H1 (cell line): ENCODE measurements around the gene CD248. TPM values are rescaled to one million over a fixed set of nuclear protein-coding genes. Genes with fewer than 3 reads are reported as not detected.

Experiments
- CTCF ChIA-PET: fragments of 300-600 bp; sonication (Branson Sonifier 250); formaldehyde crosslinking; loops from one replicate; lab custom pipeline; 2021; ENCODE audit not compliant: partially characterized antibody; lab: Charles Lee
- POLR2A ChIA-PET: fragments of 300-600 bp; sonication (Branson Sonifier 250); formaldehyde crosslinking; loops from one replicate; lab custom pipeline; 2021; ENCODE audit warnings: inconsistent platforms; ENCODE audit not compliant: partially characterized antibody; lab: Charles Lee
- DNase-seq, 2 experiments: peaks; one replicate each; pipeline versions ENCODE4 v3.0.0 to v3.0.0-alpha.2; 2010 to 2022; ENCODE audit warnings: low spot score in 2 of 2, low read depth in 1 of 2, mixed read lengths in 1 of 2
- FAIRE-seq: peaks from 2 replicates; lab custom pipeline; 2011; peaks lifted over from hg19 to GRCh38; lab: Jason Lieb, UNC
- H2AFZ ChIP-seq: 2 replicates; pipeline ENCODE4 v1.8.1; 2012; ENCODE audit warnings: low read length, inconsistent platforms
- H2AK5ac ChIP-seq: 2 replicates; pipeline ENCODE4 v1.6.1; 2013; ENCODE audit warnings: low read depth, low read length
- H2BK120ac ChIP-seq: replicated peaks from 2 replicates; pipeline ENCODE3; 2013; ENCODE audit warnings: low read depth, low read length, inconsistent platforms
- H2BK12ac ChIP-seq: 2 replicates; pipeline ENCODE4 v1.6.1; 2013; ENCODE audit warnings: low read depth, low read length
- H2BK15ac ChIP-seq: 2 replicates; pipeline ENCODE4 v1.6.1; 2013; ENCODE audit warnings: low read length
- H2BK20ac ChIP-seq: 2 replicates; pipeline ENCODE4 v1.6.1; 2013; ENCODE audit warnings: low read length
- H2BK5ac ChIP-seq: 2 replicates; pipeline ENCODE4 v1.6.1; 2013; ENCODE audit warnings: low read depth, low read length
- H3K14ac ChIP-seq: 2 replicates; pipeline ENCODE4 v1.6.1; 2013; ENCODE audit warnings: inconsistent platforms; ENCODE audit not compliant: insufficient read length
- H3K18ac ChIP-seq: 2 replicates; pipeline ENCODE4 v1.6.1; 2013; ENCODE audit warnings: low read length; ENCODE audit errors: extremely low read depth
- H3K23ac ChIP-seq: 2 replicates; pipeline ENCODE4 v1.6.1; 2013; ENCODE audit warnings: inconsistent platforms; ENCODE audit not compliant: insufficient read length
- H3K23me2 ChIP-seq: 2 replicates; pipeline ENCODE4 v1.6.1; 2013; ENCODE audit warnings: low read depth, low read length
- H3K27ac ChIP-seq: 2 replicates; pipeline ENCODE4 v1.6.1; 2011; ENCODE audit warnings: low read depth, low read length, inconsistent platforms
- H3K27me3 ChIP-seq, 4 experiments: replicated peaks in 1 of 4; 1 replicate in 1 of 4; 2 replicates in 3 of 4; pipeline versions ENCODE4 v1.6.1 to v1.8.1; 2011 to 2013; ENCODE audit warnings: low read length in 3 of 4, mild to moderate bottlenecking in 3 of 4, inconsistent platforms in 2 of 4, mixed read lengths in 2 of 4, moderate library complexity in 1 of 4; ENCODE audit not compliant: control insufficient read depth in 3 of 4, insufficient read depth in 3 of 4; ENCODE audit errors: extremely low read depth in 1 of 4
- H3K36me3 ChIP-seq, 4 experiments: 2 replicates each; pipeline versions ENCODE4 v1.6.1 to v1.8.1; 2011 to 2013; ENCODE audit warnings: mild to moderate bottlenecking in 4 of 4, low read length in 3 of 4, moderate library complexity in 2 of 4, control low read depth in 1 of 4, inconsistent platforms in 1 of 4; ENCODE audit not compliant: insufficient read depth in 4 of 4, control insufficient read depth in 2 of 4
- H3K4ac ChIP-seq: replicated peaks from 2 replicates; pipeline ENCODE3; 2013; ENCODE audit warnings: low read length, low read depth, mixed read lengths, inconsistent platforms; ENCODE audit not compliant: insufficient read length
- H3K4me1 ChIP-seq, 4 experiments: replicated peaks in 1 of 4; 1 replicate in 1 of 4; 2 replicates in 3 of 4; pipeline versions ENCODE4 v1.6.1 to v1.8.1; 2011 to 2013; ENCODE audit warnings: low read length in 3 of 4, inconsistent platforms in 2 of 4, mixed read lengths in 1 of 4; ENCODE audit not compliant: insufficient read depth in 4 of 4, control insufficient read depth in 3 of 4
- H3K4me2 ChIP-seq, 2 experiments: 2 replicates each; pipeline versions ENCODE4 v1.6.1 to v1.8.1; 2011 to 2013; ENCODE audit warnings: low read depth in 2 of 2, low read length in 2 of 2, control low read depth in 1 of 2, inconsistent platforms in 1 of 2, mild to moderate bottlenecking in 1 of 2; ENCODE audit not compliant: insufficient read depth in 1 of 2
- H3K4me3 ChIP-seq, 4 experiments: fragments of 200-600, 300-600 bp in 1 of 4; sonication (generic), shearing (Covaris generic), sonication (Bioruptor Twin) in 1 of 4; 2 replicates each; pipeline versions ENCODE4 v1.5.1 to v1.8.1; 2011 to 2016; ENCODE audit warnings: low read length in 4 of 4, low read depth in 3 of 4, control low read depth in 2 of 4, inconsistent platforms in 2 of 4, mild to moderate bottlenecking in 2 of 4, mixed read lengths in 1 of 4, moderate library complexity in 1 of 4; ENCODE audit not compliant: insufficient read depth in 2 of 4; ENCODE audit errors: extremely low read depth in 1 of 4
- H3K56ac ChIP-seq: replicated peaks from 2 replicates; pipeline ENCODE3; 2013; ENCODE audit warnings: low read depth, mild to moderate bottlenecking, mixed read lengths, low read length, inconsistent platforms; ENCODE audit not compliant: insufficient read length
- H3K79me1 ChIP-seq: 2 replicates; pipeline ENCODE4 v1.6.1; 2013; ENCODE audit warnings: low read depth, low read length, control low read depth
- H3K79me2 ChIP-seq, 2 experiments: 2 replicates each; pipeline versions ENCODE4 v1.6.1 to v1.8.1; 2012 to 2013; ENCODE audit warnings: low read length in 2 of 2, mild to moderate bottlenecking in 2 of 2, inconsistent platforms in 1 of 2; ENCODE audit not compliant: insufficient read depth in 2 of 2, control insufficient read depth in 1 of 2
- H3K9ac ChIP-seq, 4 experiments: replicated peaks in 1 of 4; 1 replicate in 1 of 4; 2 replicates in 3 of 4; pipeline versions ENCODE4 v1.6.1 to v1.8.1; 2011 to 2013; ENCODE audit warnings: low read depth in 3 of 4, low read length in 3 of 4, control low read depth in 2 of 4, mild to moderate bottlenecking in 2 of 4, moderate library complexity in 2 of 4, inconsistent platforms in 1 of 4; ENCODE audit errors: extremely low read depth in 1 of 4
- H3K9me3 ChIP-seq, 2 experiments: 2 replicates each; pipeline versions ENCODE4 v1.6.1 to v1.8.1; 2012 to 2013; ENCODE audit warnings: mild to moderate bottlenecking in 2 of 2, moderate library complexity in 2 of 2, control low read depth in 1 of 2, inconsistent platforms in 1 of 2, low read depth in 1 of 2, low read length in 1 of 2, mixed read lengths in 1 of 2; ENCODE audit not compliant: insufficient read depth in 2 of 2
- H4K20me1 ChIP-seq, 2 experiments: replicated peaks in 1 of 2; 2 replicates each; pipeline versions ENCODE3 to v1.8.1; 2011 to 2013; ENCODE audit warnings: inconsistent platforms in 2 of 2, low read length in 2 of 2, mild to moderate bottlenecking in 1 of 2; ENCODE audit not compliant: insufficient read depth in 2 of 2, control insufficient read depth in 1 of 2
- H4K5ac ChIP-seq: 2 replicates; pipeline ENCODE4 v1.6.1; 2013; ENCODE audit warnings: low read length, low read depth, mixed read lengths, inconsistent platforms; ENCODE audit not compliant: insufficient read length
- H4K8ac ChIP-seq: 2 replicates; pipeline ENCODE4 v1.8.0; 2013; ENCODE audit warnings: mild to moderate bottlenecking, moderate library complexity, low read length, inconsistent platforms; ENCODE audit not compliant: insufficient read depth; ENCODE audit errors: extremely low read depth
- H4K91ac ChIP-seq: replicated peaks from 2 replicates; pipeline ENCODE3; 2013; ENCODE audit warnings: low read length, mixed read lengths, inconsistent platforms; ENCODE audit not compliant: insufficient read length
- EP300 ChIP-seq, 2 experiments: IDR thresholded peaks; 1 replicate in 1 of 2; 2 replicates in 1 of 2; pipeline ENCODE4 v1.6.1; 2011 to 2012; ENCODE audit warnings: low read depth in 2 of 2, low read length in 2 of 2, mild to moderate bottlenecking in 2 of 2, borderline replicate concordance in 1 of 2, inconsistent platforms in 1 of 2, moderate library complexity in 1 of 2
- HDAC2 ChIP-seq, 2 experiments: fragments of 300-600 bp in 1 of 2; sonication (generic) in 1 of 2; IDR thresholded peaks; 2 replicates each; pipeline ENCODE4 v1.6.1; 2011 to 2012; ENCODE audit warnings: low read depth in 2 of 2, low read length in 2 of 2, mild to moderate bottlenecking in 2 of 2, moderate library complexity in 2 of 2, borderline replicate concordance in 1 of 2, inconsistent platforms in 1 of 2
- KDM5A ChIP-seq: fragments of 200-600 bp; IDR thresholded peaks from 2 replicates; pipeline ENCODE4 v1.7.1; 2012; ENCODE audit warnings: mild to moderate bottlenecking, low read length, inconsistent platforms, mixed read lengths
- MAFK ChIP-seq: IDR thresholded peaks from 2 replicates; pipeline ENCODE4 v1.6.1; 2012; ENCODE audit warnings: low read depth, mild to moderate bottlenecking, improper control_type of control experiment, low read length
- RAD21 ChIP-seq, 2 experiments: IDR thresholded peaks in 1 of 2; conservative IDR thresholded peaks in 1 of 2; 2 replicates each; pipeline ENCODE4 v1.6.1; 2011; ENCODE audit warnings: low read depth in 2 of 2, low read length in 2 of 2, improper control_type of control experiment in 1 of 2, inconsistent platforms in 1 of 2, mild to moderate bottlenecking in 1 of 2, moderate library complexity in 1 of 2
- RBBP5 ChIP-seq: IDR thresholded peaks from 2 replicates; pipeline ENCODE4 v1.7.1; 2012; ENCODE audit warnings: low read depth, mild to moderate bottlenecking, inconsistent platforms, low read length, moderate library complexity, borderline replicate concordance
- SP4 ChIP-seq: IDR thresholded peaks from 2 replicates; pipeline ENCODE4 v1.6.1; 2012; ENCODE audit warnings: low read length, inconsistent platforms
- TCF12 ChIP-seq: IDR thresholded peaks from 2 replicates; pipeline ENCODE4 v1.6.1; 2011; ENCODE audit warnings: low read depth, mild to moderate bottlenecking, low read length
- WGBS, 2 experiments: shearing (Covaris generic) in 1 of 2; methylation state at CpG; one replicate each; pipeline versions ENCODE4 v1.1.6 to v1.1.7; 2013 to 2015; ENCODE audit warnings: low lambda C conversion rate in 2 of 2, mixed read lengths in 2 of 2, inconsistent platforms in 1 of 2, low coverage in 1 of 2, missing lambda C conversion rate in 1 of 2; ENCODE audit not compliant: insufficient replicate concordance in 2 of 2, insufficient coverage in 1 of 2, insufficient read length in 1 of 2; ENCODE audit errors: extremely low coverage in 1 of 2, missing lambda C conversion rate in 1 of 2; 5-methylcytosine and 5-hydroxymethylcytosine counted together
- polyA plus RNA-seq, 7 experiments: library from polyadenylated mRNA; depleted of rRNA in 3 of 7; stranded (reverse) in 5 of 7; unstranded in 2 of 7; fragments of >200 nt in 5 of 7; fragments of 200-250 nt in 2 of 7; gene quantifications; 1 replicate in 5 of 7; 2 replicates in 1 of 7; 4 replicates in 1 of 7; pipeline versions ENCODE4 v1.2.1 to v1.2.3, GENCODE V29; 2011 to 2013; ENCODE audit warnings: missing spikeins in 2 of 7, mixed read lengths in 2 of 7
- total RNA-seq: library from RNA; stranded (reverse); fragmentation: NEBNext Ultra II Directional; extraction: Animal tissue kit (Norgen Biotek cat#: 25700); gene quantifications from 2 replicates; pipeline ENCODE4 v1.2.1, GENCODE V29; 2021
- TF ChIP-seq, protein P1 (sequence below): IDR thresholded peaks from 2 replicates; pipeline ENCODE4 v1.6.1; 2011; ENCODE audit warnings: low read length, improper control_type of control experiment

CD248 gene
- total and polyA plus RNA-seq, 2 of the 8 experiments (the other 6 are each of a cell fraction or from before 2014, with no cell fraction given) = 2.7 to 3.9 TPM

DNA sequence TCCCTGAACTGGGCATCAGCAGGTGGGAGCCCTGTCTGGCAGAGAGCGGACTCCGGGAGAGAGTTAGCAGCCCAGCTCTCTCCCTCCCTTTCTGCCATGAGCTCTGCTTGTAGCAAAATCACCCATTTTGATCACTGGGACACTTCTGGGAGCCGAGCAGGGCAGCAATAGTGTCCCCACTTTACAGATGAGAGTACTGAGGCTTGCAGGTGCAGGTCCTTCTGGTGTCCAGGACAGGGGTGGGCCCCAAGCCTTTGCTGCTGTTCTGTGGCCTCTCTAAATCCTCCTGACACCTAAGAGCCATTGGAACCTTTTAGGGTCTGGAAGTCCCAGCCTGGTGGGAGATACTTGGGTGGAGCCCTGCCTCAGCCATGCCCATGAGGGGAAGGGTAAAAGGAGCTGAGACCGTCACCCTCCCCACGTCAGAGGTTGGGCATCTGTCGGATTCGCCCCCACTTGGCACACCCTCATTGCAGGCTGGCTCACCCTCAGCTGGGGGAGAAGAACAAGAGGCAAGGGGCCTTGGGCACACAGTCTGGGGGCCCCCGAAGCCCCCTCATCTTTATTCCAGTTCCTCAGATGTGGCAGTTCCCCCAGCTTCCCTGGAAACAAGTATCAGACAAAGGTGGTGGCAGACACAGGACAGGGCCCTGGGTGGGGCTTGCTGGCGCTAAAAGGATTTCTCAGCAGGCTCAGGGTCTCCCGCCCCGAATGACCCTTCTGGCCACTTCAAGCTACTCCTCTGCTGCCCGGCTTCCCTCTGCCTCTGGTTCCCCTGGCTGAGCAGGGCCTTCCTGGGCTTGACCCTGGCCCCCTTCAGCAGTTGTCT, 14.9 kb upstream of the CD248 start:
- Histone ChIP-seq H3K4me2 (no peak overlapping the region), H3K18ac (no peak overlapping the region), H3K4ac (no peak overlapping the region), H3K4me3 (no peak overlapping the region), H4K20me1 (no peaks in the 10 kb centered on the region), H2BK120ac (no peak overlapping the region), H4K8ac (no peak overlapping the region; the same call in 1 of the 2 replicates), H3K9ac (0 out of 7 replicates have a peak overlapping the region, but pooled peaks of 1 of the 4 experiments have one; percentile 0), H3K23ac (no peak overlapping the region), H3K27me3 (peaks cover 0 to 7% (median 5%) of the 10 kb centered on the region in 4 experiments; a peak in 3 of 7 replicates), H2BK15ac (no peak overlapping the region), H3K79me2 (no peaks in the 10 kb centered on the region), H3K14ac (no peak overlapping the region), H3K27ac (no peak overlapping the region), H2AK5ac (no peak overlapping the region), H2BK20ac (no peak overlapping the region), H4K91ac (no peak overlapping the region), H3K79me1 (no peaks in the 10 kb centered on the region), H2BK5ac (no peak overlapping the region), H4K5ac (no peak overlapping the region), H3K4me1 (peaks cover 5 to 25% (median 14%) of the 10 kb centered on the region in 4 experiments), H2BK12ac (no peak overlapping the region), H3K36me3 (no peaks in the 10 kb centered on the region), H3K23me2 (no peaks in the 10 kb centered on the region; the same call in 1 of the 2 replicates), H3K9me3 (no peaks in the 10 kb centered on the region), H2AFZ (no peak overlapping the region), H3K56ac (no peak overlapping the region)
- no peak for FAIRE-seq
- POLR2A ChIA-PET = interaction anchor here (0.6 to 8.5 kb wide), 8 partner anchors 8 to 42 kb away, joined by 3 to 61 read pairs (median 5); partner anchors contain the start of genes B4GAT1, BRMS1, CD248 and YIF1A
- WGBS, 2 experiments = 85% methylated on average over 12 of the region's 12 CpGs; no CpG with 5 or more reads in 1 of the 2 experiments
- CTCF ChIA-PET = interaction anchor here (0.8 to 8.7 kb wide), 4 partner anchors 12 to 67 kb away, joined by 3 to 242 read pairs (median 5); partner anchors contain the start of gene CD248
- no peak for DNase-seq
- TF ChIP-seq HDAC2 (IDR thresholded peaks at IDR 0.05; ENCODE audit: borderline replicate concordance in 1 of 2, low read depth in 2 of 2, low read length in 2 of 2) (no peak), EP300 (IDR thresholded peaks at IDR 0.05; ENCODE audit: borderline replicate concordance in 1 of 2, low read depth in 2 of 2, low read length in 2 of 2) (no peak), KDM5A (no peak), TCF12 (no peak), RBBP5 (no peak), SP4 (no peak), MAFK (no peak), RAD21 (IDR thresholded peaks at IDR 0.05 in 1 of 2, conservative IDR thresholded peaks at IDR 0.05 in 1 of 2; ENCODE audit: low read depth in 2 of 2, low read length in 2 of 2) (no peak)
- TF ChIP-seq, protein P1, sequence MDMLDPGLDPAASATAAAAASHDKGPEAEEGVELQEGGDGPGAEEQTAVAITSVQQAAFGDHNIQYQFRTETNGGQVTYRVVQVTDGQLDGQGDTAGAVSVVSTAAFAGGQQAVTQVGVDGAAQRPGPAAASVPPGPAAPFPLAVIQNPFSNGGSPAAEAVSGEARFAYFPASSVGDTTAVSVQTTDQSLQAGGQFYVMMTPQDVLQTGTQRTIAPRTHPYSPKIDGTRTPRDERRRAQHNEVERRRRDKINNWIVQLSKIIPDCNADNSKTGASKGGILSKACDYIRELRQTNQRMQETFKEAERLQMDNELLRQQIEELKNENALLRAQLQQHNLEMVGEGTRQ = no peak
